Measurements from ENCODE around the gene SMIM5. TPM values are rescaled to one million over a fixed set of nuclear protein-coding genes. Genes with fewer than 3 reads are reported as not detected.

Gene SMIM5
- total RNA-seq, 1 donor from 2014 or later, result 0.16 TPM

DNA sequence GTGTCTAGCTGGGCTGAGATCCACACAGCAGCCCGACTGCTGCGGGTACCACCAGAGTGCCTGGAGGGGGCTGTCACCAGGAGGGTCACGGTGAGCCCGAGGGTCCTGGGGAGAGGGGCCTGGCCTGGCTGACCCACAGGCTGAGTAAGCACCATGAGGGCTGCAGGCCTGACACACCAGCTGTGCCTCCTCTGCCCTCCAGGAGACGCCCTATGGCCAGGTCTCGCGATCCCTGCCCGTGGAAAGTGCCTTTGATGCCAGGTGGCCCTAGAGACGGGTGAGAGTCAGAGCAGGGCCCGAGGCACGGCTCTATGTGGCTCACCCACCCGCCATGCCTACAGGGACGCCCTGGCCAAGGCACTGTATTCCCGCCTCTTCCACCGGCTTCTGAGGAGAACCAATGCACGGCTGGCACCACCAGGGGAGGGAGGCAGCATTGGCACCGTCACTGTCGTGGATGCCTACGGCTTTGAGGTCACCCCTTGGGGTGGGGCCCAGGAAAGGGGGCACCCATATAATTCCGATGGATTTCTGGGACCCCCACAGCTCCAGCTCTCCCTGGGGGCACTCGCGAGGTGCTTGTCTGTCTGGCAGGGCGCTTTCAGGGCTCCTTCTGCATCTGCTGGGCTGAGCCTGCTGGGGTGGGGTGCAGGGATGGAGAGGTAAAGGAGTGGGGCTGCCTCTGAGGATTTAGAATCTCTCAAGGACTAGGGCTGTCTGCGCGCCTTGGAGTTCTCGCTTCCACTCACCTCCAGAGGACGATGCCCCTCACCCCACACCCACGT, 38.5 kb upstream of the SMIM5 start:
- Mint-ChIP-seq H3K4me1 (ENCODE audit: low read depth) (no peaks in the 10 kb centered on the region), H3K36me3 (ENCODE audit: low read depth) (no peaks in the 10 kb centered on the region), H3K9me3 (no peaks in the 10 kb centered on the region), H3K27ac (no peak overlapping the region), H3K27me3 (ENCODE audit: low read depth) (no peaks in the 10 kb centered on the region), H3K4me3 (ENCODE audit: low read depth) (no peak overlapping the region)
- DNase-seq (ENCODE audit: low spot score), result no peak
- intact Hi-C loops (cut with micrococcal nuclease), result no loop called here

DNA sequence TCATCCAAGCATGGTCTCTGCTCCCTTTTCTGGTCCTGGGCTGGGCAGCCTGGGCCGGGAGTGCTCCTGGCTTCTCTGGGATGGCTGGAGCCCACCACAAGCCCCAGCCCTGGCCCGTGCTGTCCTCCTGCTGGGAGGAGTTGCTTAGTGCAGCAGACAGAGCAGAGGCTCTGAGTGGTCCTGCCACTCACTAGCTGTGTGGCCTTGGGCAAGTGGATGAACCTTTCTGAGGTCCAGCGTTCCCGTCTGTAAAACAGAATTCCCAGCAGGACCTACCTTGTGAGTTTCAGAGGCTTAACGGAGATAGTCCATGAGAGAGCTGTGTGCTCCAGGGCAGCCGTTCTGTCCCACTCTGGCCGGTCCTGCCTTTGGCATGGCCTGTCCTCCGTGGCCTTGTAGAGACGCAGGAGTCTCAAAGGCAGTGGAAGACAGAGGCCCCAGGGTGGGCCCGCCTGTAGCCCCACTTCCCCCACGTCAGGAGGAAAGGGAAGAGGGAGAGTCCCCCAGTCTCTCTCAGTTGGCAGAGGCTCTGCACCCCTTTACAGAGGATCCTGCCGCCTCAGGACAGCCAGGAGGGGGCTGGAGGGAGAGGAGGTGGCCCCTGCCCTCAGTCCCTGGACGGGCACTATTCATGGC, 37.8 kb upstream of the SMIM5 start:
- DNase-seq (ENCODE audit: low spot score), result no peak
- Mint-ChIP-seq H3K4me1 (ENCODE audit: low read depth) (no peaks in the 10 kb centered on the region), H3K27ac (no peak overlapping the region), H3K36me3 (ENCODE audit: low read depth) (no peaks in the 10 kb centered on the region), H3K27me3 (ENCODE audit: low read depth) (no peaks in the 10 kb centered on the region), H3K4me3 (ENCODE audit: low read depth) (no peak overlapping the region), H3K9me3 (no peaks in the 10 kb centered on the region)
- intact Hi-C loops (cut with micrococcal nuclease), result no loop called here

DNA sequence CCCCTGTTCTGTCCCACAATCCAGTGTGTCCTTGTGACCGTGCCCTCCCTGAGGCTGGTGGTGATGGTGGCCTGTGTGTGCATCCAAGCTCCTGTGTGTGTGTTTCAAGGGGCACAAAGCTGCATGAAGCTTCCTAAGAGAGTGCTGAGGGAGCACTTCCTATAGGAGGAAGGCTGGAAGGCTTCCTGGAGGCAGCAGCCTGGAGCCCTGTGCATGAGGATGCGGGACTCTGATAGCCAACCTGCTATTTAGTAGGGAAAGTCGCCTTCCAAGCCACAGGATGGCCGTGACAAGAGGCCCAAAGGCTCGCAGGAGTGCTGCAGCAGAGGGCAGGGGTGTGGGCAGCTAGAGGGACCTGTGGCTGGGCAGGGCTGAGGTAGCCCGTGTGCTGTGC, 37.3 kb upstream of the SMIM5 start:
- no peaks in the 10 kb centered on the region for H3K9me3 Mint-ChIP-seq
- no peak overlapping the region for H3K27ac Mint-ChIP-seq
- intact Hi-C loops (cut with micrococcal nuclease), result no loop called here

DNA sequence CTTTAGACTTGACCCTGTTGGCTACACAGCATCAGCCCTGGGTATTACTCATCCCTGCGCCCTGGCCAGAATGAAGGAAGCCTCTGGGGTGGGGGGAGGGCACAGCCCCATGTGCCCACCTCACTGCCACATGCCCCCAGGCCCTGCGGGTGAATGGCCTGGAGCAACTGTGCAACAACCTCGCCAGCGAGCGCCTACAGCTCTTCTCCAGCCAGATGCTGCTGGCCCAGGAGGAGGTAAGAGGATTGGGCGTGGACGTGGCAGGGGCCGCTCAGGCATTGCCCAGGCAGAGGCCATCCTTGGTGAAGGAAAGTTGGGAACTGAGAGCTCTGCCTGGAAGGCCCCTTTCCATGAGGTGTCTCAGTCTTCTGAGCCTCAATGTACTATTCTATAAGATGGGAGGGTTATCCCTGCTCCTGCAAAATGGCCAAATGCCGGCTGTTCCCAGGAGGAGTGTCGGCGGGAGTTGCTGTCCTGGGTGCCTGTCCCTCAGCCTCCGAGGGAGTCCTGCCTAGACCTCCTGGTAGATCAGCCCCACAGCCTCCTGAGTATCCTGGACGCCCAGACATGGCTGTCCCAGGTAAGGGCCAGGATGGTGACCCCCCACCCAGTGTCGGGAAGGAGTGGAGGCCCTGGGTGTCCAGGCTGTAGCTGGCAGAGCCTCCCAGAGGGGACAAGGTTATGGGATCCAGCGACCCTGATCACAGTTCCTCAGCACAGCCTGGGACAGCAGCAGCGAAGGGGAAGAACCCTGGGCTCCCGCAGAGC, 36.7 kb upstream of the SMIM5 start:
- DNase-seq (ENCODE audit: low spot score), result no peak
- Mint-ChIP-seq H3K4me3 (ENCODE audit: low read depth) (no peak overlapping the region), H3K27me3 (ENCODE audit: low read depth) (no peaks in the 10 kb centered on the region), H3K36me3 (ENCODE audit: low read depth) (no peaks in the 10 kb centered on the region), H3K27ac (no peak overlapping the region), H3K4me1 (ENCODE audit: low read depth) (no peaks in the 10 kb centered on the region), H3K9me3 (no peaks in the 10 kb centered on the region)
- intact Hi-C loops (cut with micrococcal nuclease), result no loop called here

More for the DNA sequence above, 37.3 kb upstream of the SMIM5 start:
- Mint-ChIP-seq H3K4me1 (ENCODE audit: low read depth) (no peaks in the 10 kb centered on the region), H3K36me3 (ENCODE audit: low read depth) (no peaks in the 10 kb centered on the region), H3K27me3 (ENCODE audit: low read depth) (no peaks in the 10 kb centered on the region), H3K4me3 (ENCODE audit: low read depth) (no peak overlapping the region)
- DNase-seq (ENCODE audit: low spot score), result no peak

DNA sequence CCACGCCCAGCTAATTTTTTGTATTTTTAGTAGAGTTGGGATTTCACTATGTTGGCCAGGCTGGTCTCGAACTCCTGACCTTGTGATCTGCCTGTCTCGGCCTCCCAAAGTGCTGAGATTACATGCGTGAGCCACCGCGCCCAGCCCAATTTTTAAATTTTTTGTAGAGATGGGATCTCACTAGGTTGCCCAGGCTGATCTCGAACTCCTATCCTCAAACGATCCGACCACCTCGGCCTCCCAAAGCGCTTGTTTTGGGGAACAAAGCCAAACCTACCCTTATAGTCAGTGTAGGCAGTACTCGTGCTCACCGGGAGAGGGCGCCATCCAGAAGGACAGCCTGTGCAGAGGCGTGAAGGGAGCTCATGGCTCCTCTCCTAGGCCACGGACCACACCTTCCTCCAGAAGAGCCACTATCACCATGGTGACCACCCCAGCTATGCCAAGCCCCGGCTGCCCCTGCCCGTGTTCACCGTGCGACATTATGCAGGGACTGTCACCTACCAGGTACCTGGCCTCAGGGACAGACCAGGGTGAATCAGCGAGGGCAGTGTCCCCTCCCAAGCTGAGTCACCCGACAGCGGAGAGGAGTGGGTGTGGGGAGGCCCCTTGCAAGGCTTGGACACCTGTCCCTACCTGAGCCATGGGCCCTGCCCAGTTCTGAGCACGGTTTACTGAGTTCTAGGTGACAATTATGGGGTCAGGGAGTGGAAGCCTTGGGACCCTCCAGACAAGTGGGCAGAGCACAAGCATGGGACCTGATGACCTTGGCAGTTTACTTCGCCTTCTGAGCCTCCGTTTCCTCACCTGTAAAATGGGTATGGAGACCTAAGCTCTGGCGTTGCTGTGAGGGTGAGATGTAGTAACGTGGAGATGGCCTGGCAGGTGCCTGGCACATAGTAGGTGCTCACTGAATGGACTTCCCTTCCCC, 31.9 kb upstream of the SMIM5 start:
- H3K9me3 Mint-ChIP-seq, result no peaks in the 10 kb centered on the region
- peak; percentile 46 for DNase-seq (ENCODE audit: low spot score)
- intact Hi-C loops (cut with micrococcal nuclease), result no loop called here
- no peak overlapping the region for H3K4me3 Mint-ChIP-seq (ENCODE audit: low read depth)
- H3K4me1 Mint-ChIP-seq (ENCODE audit: low read depth), result no peaks in the 10 kb centered on the region
- H3K36me3 Mint-ChIP-seq (ENCODE audit: low read depth), result no peaks in the 10 kb centered on the region
- H3K27ac Mint-ChIP-seq, result no peak overlapping the region
- no peaks in the 10 kb centered on the region for H3K27me3 Mint-ChIP-seq (ENCODE audit: low read depth)

DNA sequence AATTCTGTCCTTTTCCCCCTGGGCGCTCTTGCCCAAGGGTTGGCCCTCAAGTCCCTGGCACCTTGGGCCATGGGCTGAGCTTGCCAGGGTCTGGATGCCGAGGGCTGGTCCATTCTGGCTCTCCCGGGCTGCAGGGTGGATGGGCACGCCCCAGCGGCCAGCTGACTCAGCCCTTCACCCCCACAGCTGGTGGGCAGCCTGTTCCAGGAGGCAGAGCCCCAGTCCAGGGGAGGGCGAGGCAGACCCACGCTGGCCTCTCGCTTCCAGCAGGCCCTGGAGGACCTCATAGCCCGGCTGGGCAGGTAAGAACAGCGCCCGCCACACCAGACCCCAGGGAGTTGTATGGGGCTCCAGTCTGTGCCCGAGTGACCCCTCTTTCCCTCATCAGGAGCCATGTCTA, 30.6 kb upstream of the SMIM5 start:
- Mint-ChIP-seq H3K27me3 (ENCODE audit: low read depth) (no peaks in the 10 kb centered on the region), H3K36me3 (ENCODE audit: low read depth) (no peaks in the 10 kb centered on the region), H3K4me1 (ENCODE audit: low read depth) (no peaks in the 10 kb centered on the region), H3K4me3 (ENCODE audit: low read depth) (no peak overlapping the region), H3K9me3 (no peaks in the 10 kb centered on the region), H3K27ac (no peak overlapping the region)
- intact Hi-C loops (cut with micrococcal nuclease), result no loop called here
- no peak for DNase-seq (ENCODE audit: low spot score)

DNA sequence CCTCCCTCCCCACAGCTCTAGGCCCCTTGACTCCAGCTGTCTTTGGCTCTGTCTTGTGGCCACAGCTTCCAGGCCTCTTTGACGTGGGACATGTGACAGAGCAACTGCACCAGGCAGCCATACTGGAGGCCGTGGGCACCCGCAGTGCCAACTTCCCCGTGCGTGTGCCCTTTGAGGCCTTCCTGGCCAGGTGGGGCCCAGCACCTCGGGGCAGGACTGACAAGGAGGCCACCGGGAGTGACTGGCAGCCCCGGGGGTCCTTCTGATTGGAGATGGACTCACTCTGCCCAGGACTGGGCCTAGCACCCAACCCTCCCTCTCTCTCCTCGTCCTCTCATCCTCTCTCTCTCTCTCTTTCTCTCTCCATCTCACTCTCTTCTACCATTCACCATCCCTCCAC, 30.1 kb upstream of the SMIM5 start:
- H3K36me3 Mint-ChIP-seq (ENCODE audit: low read depth), result no peaks in the 10 kb centered on the region
- H3K4me3 Mint-ChIP-seq (ENCODE audit: low read depth), result no peak overlapping the region
- H3K9me3 Mint-ChIP-seq, result no peaks in the 10 kb centered on the region
- no peak overlapping the region for H3K27ac Mint-ChIP-seq
- DNase-seq (ENCODE audit: low spot score), result no peak
- intact Hi-C loops (cut with micrococcal nuclease), result no loop called here
- H3K27me3 Mint-ChIP-seq (ENCODE audit: low read depth), result no peaks in the 10 kb centered on the region
- no peaks in the 10 kb centered on the region for H3K4me1 Mint-ChIP-seq (ENCODE audit: low read depth)

DNA sequence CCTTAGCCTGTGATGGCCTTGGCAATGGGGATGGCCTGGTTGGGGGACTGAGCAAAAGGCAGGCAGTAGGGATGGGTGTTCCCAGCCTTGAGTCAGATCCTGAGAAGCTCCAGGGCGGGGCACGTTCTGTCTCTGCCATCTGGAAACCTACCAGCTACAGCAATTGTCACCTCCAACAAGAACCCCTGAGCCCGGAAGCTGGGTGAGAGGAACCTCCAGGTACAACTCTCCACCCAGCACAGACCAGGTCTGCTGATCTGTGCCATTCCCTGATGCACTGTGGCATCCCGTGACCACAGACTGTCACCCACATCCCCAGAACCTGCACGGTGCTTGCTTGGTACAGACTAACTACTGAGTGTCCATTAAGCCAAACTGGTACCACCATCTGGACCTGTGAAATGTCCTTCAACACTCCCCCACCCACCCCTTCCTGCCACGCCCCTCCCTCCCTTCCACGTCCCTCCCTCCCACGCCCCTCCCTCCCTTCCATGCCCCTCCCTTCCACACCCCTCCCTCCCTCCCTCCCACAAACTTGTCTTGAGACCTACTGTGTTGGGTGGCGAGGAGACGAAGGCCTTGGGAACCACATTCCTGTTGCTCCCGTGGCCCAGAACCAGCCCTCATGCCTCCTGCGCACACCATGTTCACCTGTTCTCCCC, 29.1 kb upstream of the SMIM5 start:
- Mint-ChIP-seq H3K4me3 (ENCODE audit: low read depth) (no peak overlapping the region), H3K9me3 (no peaks in the 10 kb centered on the region), H3K4me1 (ENCODE audit: low read depth) (no peaks in the 10 kb centered on the region), H3K36me3 (ENCODE audit: low read depth) (no peaks in the 10 kb centered on the region), H3K27me3 (ENCODE audit: low read depth) (no peaks in the 10 kb centered on the region), H3K27ac (no peak overlapping the region)
- no peak for DNase-seq (ENCODE audit: low spot score)
- intact Hi-C loops (cut with micrococcal nuclease), result no loop called here

DNA sequence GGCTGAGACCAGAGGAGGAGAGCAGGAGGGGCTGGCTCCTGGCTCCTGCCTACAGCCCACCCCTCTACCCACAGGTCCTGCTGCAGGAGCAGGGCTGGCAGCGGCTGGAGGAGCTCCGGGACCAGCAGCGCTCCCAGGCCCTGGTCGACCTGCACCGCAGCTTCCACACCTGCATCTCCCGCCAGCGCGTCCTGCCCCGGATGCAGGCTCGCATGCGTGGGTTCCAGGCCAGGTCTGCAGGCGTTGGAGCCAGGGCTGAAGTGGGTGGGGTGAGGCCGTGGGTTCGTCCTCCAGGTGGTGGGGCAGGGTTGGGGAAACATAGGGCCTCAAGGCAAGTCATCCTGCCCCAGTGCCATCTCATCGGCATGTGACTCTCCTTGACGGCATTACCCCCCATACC, 27.4 kb upstream of the SMIM5 start:
- Mint-ChIP-seq H3K27me3 (ENCODE audit: low read depth) (no peaks in the 10 kb centered on the region), H3K9me3 (no peaks in the 10 kb centered on the region), H3K27ac (no peak overlapping the region), H3K4me1 (ENCODE audit: low read depth) (no peaks in the 10 kb centered on the region), H3K36me3 (ENCODE audit: low read depth) (no peaks in the 10 kb centered on the region), H3K4me3 (ENCODE audit: low read depth) (no peak overlapping the region)
- intact Hi-C loops (cut with micrococcal nuclease), result no loop called here
- DNase-seq (ENCODE audit: low spot score), result no peak

DNA sequence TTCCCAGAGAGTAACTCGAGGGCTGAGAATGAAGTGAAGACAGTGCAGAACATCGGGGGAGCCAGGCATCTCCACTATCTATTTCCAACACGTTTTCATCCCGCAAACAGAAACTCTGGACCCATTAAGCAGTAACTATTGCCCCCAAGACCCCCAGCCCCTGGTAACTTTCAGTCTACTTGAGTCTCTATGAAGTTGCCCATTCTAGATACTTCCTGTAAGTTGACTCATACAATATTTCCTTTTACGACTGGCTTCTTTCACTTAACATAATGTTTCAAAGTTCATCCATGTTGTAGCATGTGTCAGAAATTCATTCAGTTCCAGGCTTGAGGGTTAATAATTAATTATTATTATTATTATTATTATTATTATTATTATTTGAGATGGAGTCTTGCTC, 26.1 kb upstream of the SMIM5 start:
- H3K4me1 Mint-ChIP-seq (ENCODE audit: low read depth), result no peaks in the 10 kb centered on the region
- intact Hi-C loops (cut with micrococcal nuclease), result no loop called here
- no peaks in the 10 kb centered on the region for H3K36me3 Mint-ChIP-seq (ENCODE audit: low read depth)
- no peak overlapping the region for H3K4me3 Mint-ChIP-seq (ENCODE audit: low read depth)
- H3K9me3 Mint-ChIP-seq, result no peaks in the 10 kb centered on the region
- DNase-seq (ENCODE audit: low spot score), result no peak
- H3K27me3 Mint-ChIP-seq (ENCODE audit: low read depth), result no peaks in the 10 kb centered on the region
- no peak overlapping the region for H3K27ac Mint-ChIP-seq

DNA sequence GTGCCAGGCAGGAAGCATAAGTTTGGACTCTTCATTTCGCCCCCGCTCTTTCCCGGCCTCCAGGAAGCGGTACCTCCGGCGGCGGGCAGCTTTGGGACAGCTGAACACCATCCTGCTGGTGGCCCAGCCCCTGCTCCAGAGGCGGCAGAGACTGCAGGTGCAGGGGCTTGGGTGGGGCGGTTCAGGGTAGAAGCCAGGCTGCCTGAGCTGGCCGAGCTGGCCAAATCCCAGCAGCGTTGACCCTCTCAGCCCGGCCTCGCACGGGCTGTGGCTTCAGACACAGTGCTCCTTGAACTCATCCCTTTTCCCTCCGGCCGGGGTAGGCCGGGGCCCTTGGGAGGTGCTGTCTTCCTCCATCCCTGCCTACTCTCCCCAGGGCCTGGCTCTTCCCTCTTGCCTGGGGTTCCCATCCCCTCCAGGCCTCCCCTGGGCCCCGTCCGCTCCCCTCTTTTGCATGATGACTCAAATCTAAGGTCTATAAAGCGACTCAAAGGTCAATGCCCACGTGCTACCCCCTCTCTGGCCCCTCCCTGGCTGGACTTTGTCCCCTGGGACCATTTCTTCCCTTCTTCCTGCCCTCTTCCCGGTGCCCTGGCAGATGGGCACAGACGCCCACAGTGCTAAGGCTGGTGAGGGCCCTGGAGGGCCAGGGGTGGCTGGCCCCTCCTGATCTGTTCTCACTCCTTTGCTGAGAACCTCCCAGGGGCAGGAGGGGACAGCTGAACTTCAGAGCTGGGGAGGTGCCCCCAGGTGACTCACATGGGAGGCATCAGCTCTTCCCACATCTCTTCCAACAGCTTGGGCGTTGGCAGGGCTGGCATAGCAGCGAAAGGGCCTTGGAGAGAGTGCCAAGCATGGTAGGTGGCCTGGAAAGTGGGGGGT, 22.9 kb upstream of the SMIM5 start:
- no peak overlapping the region for H3K4me3 Mint-ChIP-seq (ENCODE audit: low read depth)
- no peak for DNase-seq (ENCODE audit: low spot score)
- H3K4me1 Mint-ChIP-seq (ENCODE audit: low read depth), result no peaks in the 10 kb centered on the region
- H3K36me3 Mint-ChIP-seq (ENCODE audit: low read depth), result no peaks in the 10 kb centered on the region
- no peaks in the 10 kb centered on the region for H3K9me3 Mint-ChIP-seq
- H3K27ac Mint-ChIP-seq, result no peak overlapping the region
- no peaks in the 10 kb centered on the region for H3K27me3 Mint-ChIP-seq (ENCODE audit: low read depth)
- intact Hi-C loops (cut with micrococcal nuclease), result no loop called here

Measured in activated T-helper 2 cell treated with anti-CD3 and anti-CD28 coated beads, Interferon-gamma antibody, Interleukin-2, Interleukin-4, amounts not matched to agents 10 μg/mL and 5 μg/mL and 100 μg/mL, durations not matched to agents 14 hours and 24 hours and 36 hours (primary cell).